ENCODE data around the gene HMOX1.
A peak's percentile ranks its signal among the peaks of the same experiment; 100 is the strongest.

Gene HMOX1

DNA sequence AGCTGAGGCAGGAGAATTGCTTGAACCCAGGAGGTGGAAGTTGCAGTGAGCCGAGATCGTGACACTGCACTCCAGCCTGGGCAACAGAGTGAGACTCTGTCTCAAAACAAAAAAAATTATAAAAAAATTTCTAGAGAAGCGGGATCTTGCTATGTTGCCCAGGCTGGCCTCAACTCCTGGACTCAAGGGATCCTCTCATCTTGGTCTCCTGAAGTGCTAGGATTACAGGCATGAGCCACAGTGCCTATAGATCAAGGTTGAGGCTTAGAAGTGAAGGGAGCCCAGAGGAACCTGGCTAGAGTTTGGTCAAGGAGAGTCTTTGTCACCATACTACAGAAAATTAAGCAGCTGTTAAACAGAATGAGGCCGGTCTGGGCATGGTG, 17.7 kb downstream of the HMOX1 start:
- DNase-seq (ENCODE audit: low read depth), result no peak
- TF ChIP-seq, protein P1, sequence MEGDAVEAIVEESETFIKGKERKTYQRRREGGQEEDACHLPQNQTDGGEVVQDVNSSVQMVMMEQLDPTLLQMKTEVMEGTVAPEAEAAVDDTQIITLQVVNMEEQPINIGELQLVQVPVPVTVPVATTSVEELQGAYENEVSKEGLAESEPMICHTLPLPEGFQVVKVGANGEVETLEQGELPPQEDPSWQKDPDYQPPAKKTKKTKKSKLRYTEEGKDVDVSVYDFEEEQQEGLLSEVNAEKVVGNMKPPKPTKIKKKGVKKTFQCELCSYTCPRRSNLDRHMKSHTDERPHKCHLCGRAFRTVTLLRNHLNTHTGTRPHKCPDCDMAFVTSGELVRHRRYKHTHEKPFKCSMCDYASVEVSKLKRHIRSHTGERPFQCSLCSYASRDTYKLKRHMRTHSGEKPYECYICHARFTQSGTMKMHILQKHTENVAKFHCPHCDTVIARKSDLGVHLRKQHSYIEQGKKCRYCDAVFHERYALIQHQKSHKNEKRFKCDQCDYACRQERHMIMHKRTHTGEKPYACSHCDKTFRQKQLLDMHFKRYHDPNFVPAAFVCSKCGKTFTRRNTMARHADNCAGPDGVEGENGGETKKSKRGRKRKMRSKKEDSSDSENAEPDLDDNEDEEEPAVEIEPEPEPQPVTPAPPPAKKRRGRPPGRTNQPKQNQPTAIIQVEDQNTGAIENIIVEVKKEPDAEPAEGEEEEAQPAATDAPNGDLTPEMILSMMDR (IDR thresholded peaks at IDR 0.05; ENCODE audit: low read depth, low read length, missing control alignments), result no peak
- H3K4me3 ChIP-seq (ENCODE audit: low read depth, low read length), result peak overlapping the region; percentile 81; the same call in 1 of the 2 replicates

GRCh38 chr22:35399114-35399677, 18.3 kb downstream of the HMOX1 start:
- no peak for DNase-seq (ENCODE audit: low read depth)
- TF ChIP-seq, protein P1 (IDR thresholded peaks at IDR 0.05; ENCODE audit: low read depth, low read length, missing control alignments), result no peak
- peak overlapping the region; percentile 81 for H3K4me3 ChIP-seq (ENCODE audit: low read depth, low read length)

DNA sequence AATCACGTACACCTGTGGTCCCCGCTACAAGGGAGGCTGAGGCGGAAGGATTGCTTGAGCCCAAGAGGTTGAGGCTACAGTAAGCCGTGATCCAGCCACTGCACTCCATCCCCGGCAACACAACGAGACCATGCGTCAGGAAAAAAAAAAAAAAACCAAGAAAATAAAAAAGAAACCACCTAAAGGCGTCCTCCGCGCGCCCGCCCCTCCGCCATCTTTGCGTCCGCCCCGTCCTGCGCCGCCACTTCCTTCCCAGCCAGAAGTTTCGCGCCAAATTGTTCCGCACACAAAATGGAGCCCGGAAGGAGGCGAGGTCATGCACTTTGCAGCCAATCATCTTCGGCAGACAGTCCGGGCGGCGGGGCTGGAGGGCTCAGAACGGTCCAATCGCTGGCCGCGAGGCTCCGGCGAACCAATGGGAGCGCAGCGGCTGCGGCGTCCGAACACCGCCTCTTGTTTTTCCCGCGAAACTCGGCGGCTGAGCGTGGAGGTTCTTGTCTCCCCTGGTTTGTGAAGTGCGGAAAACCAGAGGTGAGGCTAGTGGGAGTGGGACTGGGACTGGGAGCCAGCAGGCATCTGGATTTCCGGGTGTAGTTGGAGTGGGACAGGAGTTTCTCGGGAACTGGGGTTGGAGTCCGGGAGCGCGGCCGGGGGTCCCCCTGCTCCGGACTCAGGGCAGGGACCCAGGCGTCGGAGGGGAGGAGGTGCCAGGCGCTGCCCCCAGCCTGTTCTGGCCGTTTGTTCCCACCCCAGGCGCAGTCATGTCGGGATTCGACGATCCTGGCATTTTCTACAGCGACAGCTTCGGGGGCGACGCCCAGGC, 19.0 kb downstream of the HMOX1 start, which contains the start of gene MCM5:
TSS of gene MCM5 (plus strand) at position 463 of the 823 bp plus-strand sequence. CDS start at position 762, 299 bp downstream.
- TF ChIP-seq, protein P1 (IDR thresholded peaks at IDR 0.05; ENCODE audit: low read depth, low read length, missing control alignments), result no peak
- DNase-seq (ENCODE audit: low read depth), result peak; percentile 95
- peak within 1 kb of the TSS; percentile 81 for H3K4me3 ChIP-seq (ENCODE audit: low read depth, low read length)

DNA sequence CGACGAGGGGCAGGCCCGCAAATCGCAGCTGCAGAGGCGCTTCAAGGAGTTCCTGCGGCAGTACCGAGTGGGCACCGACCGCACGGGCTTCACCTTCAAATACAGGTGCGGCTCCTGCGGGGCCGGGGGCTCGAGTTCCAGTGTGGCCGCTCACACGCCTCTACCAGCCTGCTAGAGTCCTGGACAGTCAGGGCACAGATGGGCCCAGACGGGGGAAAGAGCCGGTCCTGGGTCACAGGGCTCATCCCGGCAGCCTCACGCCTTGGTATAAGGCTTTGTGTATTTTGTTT, 19.6 kb downstream of the HMOX1 start:
- TF ChIP-seq, protein P1 (IDR thresholded peaks at IDR 0.05; ENCODE audit: low read depth, low read length, missing control alignments), result no peak
- peak overlapping the region; percentile 81 for H3K4me3 ChIP-seq (ENCODE audit: low read depth, low read length)
- DNase-seq (ENCODE audit: low read depth), result no peak

DNA sequence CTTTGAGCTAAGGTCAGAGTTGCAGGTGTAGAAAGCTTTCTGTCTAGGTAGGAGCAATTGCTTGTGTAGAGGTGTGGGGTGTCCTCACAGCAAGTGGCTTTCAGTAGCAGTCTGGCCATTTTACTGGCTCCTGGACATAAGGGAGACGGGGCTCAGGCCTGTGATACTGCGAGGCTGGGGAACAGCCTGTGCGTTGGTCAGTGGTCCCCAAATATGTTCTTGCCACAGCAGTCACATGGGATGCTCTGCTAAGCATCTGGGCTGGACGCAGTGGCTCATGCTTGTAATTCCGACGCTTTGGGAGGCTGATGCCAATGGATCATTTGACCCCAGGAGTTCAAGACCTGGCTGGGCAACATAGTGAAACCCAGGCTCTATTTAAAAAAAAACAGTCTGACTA, 21.0 kb downstream of the HMOX1 start:
- H3K4me3 ChIP-seq (ENCODE audit: low read depth, low read length), result no peak overlapping the region; the same call in 1 of the 2 replicates
- no peak for DNase-seq (ENCODE audit: low read depth)
- TF ChIP-seq, protein P1 (IDR thresholded peaks at IDR 0.05; ENCODE audit: low read depth, low read length, missing control alignments), result no peak

DNA sequence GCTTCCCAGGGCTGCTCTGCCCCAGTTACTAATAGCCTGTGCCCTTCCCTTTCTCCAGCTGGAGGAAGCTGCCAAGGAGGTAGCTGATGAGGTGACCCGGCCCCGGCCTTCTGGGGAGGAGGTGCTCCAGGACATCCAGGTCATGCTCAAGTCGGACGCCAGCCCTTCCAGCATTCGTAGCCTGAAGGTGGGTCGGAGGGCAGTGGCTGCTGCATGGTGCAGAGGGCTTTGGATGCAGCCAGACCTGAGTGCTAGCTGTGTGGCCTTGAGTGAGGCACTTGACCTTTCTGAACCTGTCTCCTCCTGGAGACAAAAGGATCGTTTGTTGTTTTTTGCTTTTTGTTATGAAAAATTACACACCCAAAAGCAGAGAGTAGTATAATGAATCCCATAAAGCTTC, 22.5 kb downstream of the HMOX1 start:
- H3K4me3 ChIP-seq (ENCODE audit: low read depth, low read length), result no peak overlapping the region
- DNase-seq (ENCODE audit: low read depth), result no peak
- TF ChIP-seq, protein P1 (IDR thresholded peaks at IDR 0.05; ENCODE audit: low read depth, low read length, missing control alignments), result no peak

Data from GM12864 (cell line).